NCI-H1436 treated with DMSO at 0.1 percent for 48 hours (cell line): ENCODE measurements around the gene SERTM2.

Experiments
- DNase-seq: peaks from one replicate; lab custom pipeline; 2025; lab: John Stamatoyannopoulos, UW

The SERTM2 gene

GRCh38 chrX:111560801-111561200 lies 49.4 kb downstream of the SERTM2 start:
- DNase-seq: no peak

- DNase-seq: no peak
Measured at GRCh38 chrX:111561851-111562250, 50.4 kb downstream of the SERTM2 start.

- no peak for DNase-seq
Measured at GRCh38 chrX:111567542-111568255, 56.3 kb downstream of the SERTM2 start.

GRCh38 chrX:111568354-111568753 lies 56.9 kb downstream of the SERTM2 start:
- no peak for DNase-seq

GRCh38 chrX:111568817-111569216 lies 57.4 kb downstream of the SERTM2 start:
- no peak for DNase-seq
